Measurements from ENCODE around the gene DYNC2I2.

DNA sequence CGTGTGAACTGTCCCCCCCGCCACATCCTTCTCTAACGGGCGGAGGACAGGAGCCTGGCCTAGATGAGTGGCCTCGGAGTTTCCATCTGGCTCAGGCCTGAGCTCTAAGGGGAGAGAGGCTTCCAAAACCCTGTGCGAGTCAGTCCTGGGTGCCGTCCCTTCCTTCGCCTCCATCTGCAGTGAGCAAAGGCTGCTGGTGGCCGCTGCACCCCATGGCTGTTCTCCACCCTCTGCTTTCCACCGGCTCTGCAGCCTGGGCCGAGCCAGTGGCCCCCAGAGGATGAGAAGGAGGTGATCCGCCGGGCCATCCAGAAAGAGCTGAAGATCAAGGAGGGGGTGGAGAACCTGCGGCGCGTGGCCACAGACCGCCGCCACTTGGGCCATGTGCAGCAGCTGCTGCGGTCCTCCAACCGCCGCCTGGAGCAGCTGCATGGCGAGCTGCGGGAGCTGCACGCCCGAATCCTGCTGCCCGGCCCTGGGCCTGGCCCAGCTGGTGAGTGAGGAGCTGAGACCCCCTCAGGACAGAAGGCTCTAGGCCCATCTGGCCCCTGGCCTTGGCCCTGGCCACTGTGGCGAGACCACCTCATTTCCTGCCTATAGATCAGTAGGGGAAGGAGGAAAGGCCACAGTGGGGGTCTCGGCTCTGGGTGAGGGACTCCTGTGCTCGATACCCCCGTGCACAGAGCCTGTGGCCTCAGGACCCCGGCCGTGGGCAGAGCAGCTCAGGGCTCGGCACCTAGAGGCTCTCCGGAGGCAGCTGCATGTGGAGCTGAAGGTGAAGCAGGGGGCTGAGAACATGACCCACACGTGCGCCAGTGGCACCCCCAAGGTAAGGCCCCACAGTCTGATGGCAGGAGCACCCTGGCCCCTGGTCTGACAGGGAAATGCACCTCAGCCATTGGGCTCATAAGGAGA, 48.7 kb upstream of the DYNC2I2 start:
- no peak for TF ChIP-seq REST (IDR thresholded peaks at IDR 0.05; ENCODE audit: insufficient read depth in 1 of 2, low read depth in 2 of 2, low read length in 2 of 2)
- TF ChIP-seq POLR2AphosphoS5 (IDR thresholded peaks at IDR 0.05; ENCODE audit: low read depth, low read length) = no peak
